Fibroblast of mammary gland (primary cell): ENCODE results near the gene MFAP4.
A peak's percentile ranks its signal among the peaks of the same experiment; 100 is the strongest.

Experiments
- DNase-seq: peaks from one replicate; pipeline ENCODE4 v3.0.0-alpha.2; 2010; ENCODE audit warnings: low read depth
- H3K4me3 ChIP-seq: 2 replicates; pipeline ENCODE4 v1.5.1; 2011; ENCODE audit warnings: low read depth, mild to moderate bottlenecking, low read length, moderate library complexity; ENCODE audit not compliant: control insufficient read depth
- CTCF ChIP-seq: conservative IDR thresholded peaks from 2 replicates; pipeline ENCODE4 v1.5.1; 2011; ENCODE audit warnings: low read depth, low read length, inconsistent platforms; ENCODE audit not compliant: control insufficient read depth, insufficient read depth

Gene MFAP4

GRCh38 chr17:19414396-19415280, 27.6 kb upstream of the MFAP4 start:
- no peak overlapping the region for H3K4me3 ChIP-seq
- no peak for DNase-seq
- no peak for TF ChIP-seq CTCF

GRCh38 chr17:19413761-19414160, 26.8 kb upstream of the MFAP4 start:
- no peak for DNase-seq
- no peak for TF ChIP-seq CTCF
- no peak overlapping the region for H3K4me3 ChIP-seq

- H3K4me3 ChIP-seq: no peak overlapping the region
- no peak for DNase-seq
- TF ChIP-seq CTCF: no peak
These were observed 26.0 kb upstream of the MFAP4 start for GRCh38 chr17:19412984-19413383.

- H3K4me3 ChIP-seq: no peak overlapping the region
- DNase-seq: no peak
- no peak for TF ChIP-seq CTCF
These were observed 25.5 kb upstream of the MFAP4 start for GRCh38 chr17:19412510-19412909.

GRCh38 chr17:19411631-19412030, 24.6 kb upstream of the MFAP4 start:
- TF ChIP-seq CTCF: no peak
- no peak for DNase-seq
- no peak overlapping the region for H3K4me3 ChIP-seq

GRCh38 chr17:19410875-19411620, 24.1 kb upstream of the MFAP4 start, which contains the start of gene RNF112:
RNF112 (plus strand) TSS chr17:19411232; CDS start chr17:19411409, 177 bp downstream.
- TF ChIP-seq CTCF: no peak
- DNase-seq: peak; percentile 40
- H3K4me3 ChIP-seq: no peak within 1 kb of the TSS
